HepG2 (cell line): ENCODE data around the gene KIAA1217. TPM values are rescaled to one million over a fixed set of nuclear protein-coding genes. Genes with fewer than 3 reads are reported as not detected.

Experiments
- AHDC1 ChIP-seq: sonication (generic); formaldehyde crosslinking; IDR thresholded peaks from 2 replicates; pipeline ENCODE4 v1.5.1; 2020; ENCODE audit warnings: mild to moderate bottlenecking, missing genetic modification reagents, borderline replicate concordance
- ATF2 ChIP-seq: sonication (generic); formaldehyde crosslinking; IDR thresholded peaks from 2 replicates; pipeline ENCODE4 v1.4.0; 2020; ENCODE audit warnings: missing genetic modification reagents
- FOXO1 ChIP-seq: sonication (generic); formaldehyde crosslinking; IDR thresholded peaks from 2 replicates; pipeline ENCODE4 v1.4.0; 2020; ENCODE audit warnings: missing genetic modification reagents
- JUN ChIP-seq: sonication (generic); formaldehyde crosslinking; IDR thresholded peaks from 2 replicates; pipeline ENCODE4 v1.4.0; 2020; ENCODE audit warnings: mild to moderate bottlenecking, missing genetic modification reagents
- KDM4B ChIP-seq: sonication (generic); formaldehyde crosslinking; IDR thresholded peaks from 2 replicates; pipeline ENCODE4 v1.4.0; 2020; ENCODE audit warnings: missing genetic modification reagents
- NCOA1 ChIP-seq: sonication (generic); formaldehyde crosslinking; IDR thresholded peaks from 2 replicates; pipeline ENCODE4 v1.9.0; 2021; ENCODE audit warnings: missing genetic modification reagents
- THAP8 ChIP-seq: sonication (generic); formaldehyde crosslinking; IDR thresholded peaks from 2 replicates; pipeline ENCODE4 v1.5.1; 2020; ENCODE audit warnings: missing genetic modification reagents, mild to moderate bottlenecking, borderline replicate concordance
- ZBTB40 ChIP-seq, 2 experiments: fragments of 450-650 bp in 1 of 2; sonication (generic) in 1 of 2; formaldehyde crosslinking in 1 of 2; IDR thresholded peaks; 2 replicates each; pipeline versions ENCODE4 v1.6.1 to v1.8.0; 2016 to 2022; ENCODE audit warnings: antibody characterized with exemption in 1 of 2, mild to moderate bottlenecking in 1 of 2, missing genetic modification reagents in 1 of 2
- ZFP37 ChIP-seq: sonication (generic); formaldehyde crosslinking; IDR thresholded peaks from 2 replicates; pipeline ENCODE4 v1.4.0; 2020; ENCODE audit warnings: missing genetic modification reagents, borderline replicate concordance
- ZNF530 ChIP-seq: sonication (generic); formaldehyde crosslinking; IDR thresholded peaks from 2 replicates; pipeline ENCODE4 v1.5.0; 2020; ENCODE audit warnings: low read depth, mild to moderate bottlenecking, missing genetic modification reagents
- ZZZ3 ChIP-seq: sonication (generic); formaldehyde crosslinking; IDR thresholded peaks from 2 replicates; pipeline ENCODE4 v1.4.0; 2020; ENCODE audit warnings: missing genetic modification reagents, mild to moderate bottlenecking, borderline replicate concordance
- polyA plus RNA-seq, 8 experiments: library from polyadenylated mRNA; depleted of rRNA in 3 of 8; stranded (reverse) in 7 of 8; unstranded in 1 of 8; fragments of >200 nt; fragmentation: Illumina TruSeq in 4 of 8; extraction: Trizol in 4 of 8; gene quantifications; 2 replicates each; pipeline versions ENCODE4 v1.2.1 to v1.2.3, GENCODE V29; 2011 to 2016; ENCODE audit warnings: low read depth in 4 of 8, missing spikeins in 1 of 8, mixed read lengths in 1 of 8; ENCODE audit not compliant: insufficient read depth in 1 of 8
- total RNA-seq, 5 experiments: library from RNA; depleted of rRNA; stranded (reverse); fragments of >200 nt; fragmentation: Illumina TruSeq; extraction: Trizol; gene quantifications; 2 replicates each; pipeline ENCODE4 v1.2.3, GENCODE V29; 2016; ENCODE audit warnings: low read depth in 1 of 5

KIAA1217 gene
- total and polyA plus RNA-seq, 2 of the 13 experiments (the other 11 are each of a cell fraction or from before 2014, with no cell fraction given), result 4.6 to 10.9 TPM

GRCh38 chr10:24208661-24209431 lies at the start of gene KIAA1217 (continued):
- TF ChIP-seq NCOA1 (CRISPR knock-in tag), result no peak
- TF ChIP-seq ZNF530 (CRISPR knock-in tag), result no peak
- TF ChIP-seq ZFP37 (CRISPR knock-in tag), result no peak
- no peak for TF ChIP-seq ZZZ3 (CRISPR knock-in tag)
- TF ChIP-seq FOXO1 (CRISPR knock-in tag), result no peak
- 0 out of 2 replicates have a peak, but pooled peaks have one; percentile 28 for TF ChIP-seq AHDC1 (CRISPR knock-in tag)
- TF ChIP-seq JUN (CRISPR knock-in tag), result no peak
- TF ChIP-seq THAP8, result no peak
- TF ChIP-seq ATF2 (CRISPR knock-in tag), result 0 out of 2 replicates have a peak, but pooled peaks have one; percentile 22
- no peak for TF ChIP-seq ZBTB40 (IDR thresholded peaks at IDR 0.05)
- TF ChIP-seq ZBTB40 (CRISPR knock-in tag; IDR thresholded peaks at IDR 0.05), result no peak
- TF ChIP-seq KDM4B (CRISPR knock-in tag), result no peak
